ENCODE measurements around the gene HOXA6.

Gene HOXA6

DNA sequence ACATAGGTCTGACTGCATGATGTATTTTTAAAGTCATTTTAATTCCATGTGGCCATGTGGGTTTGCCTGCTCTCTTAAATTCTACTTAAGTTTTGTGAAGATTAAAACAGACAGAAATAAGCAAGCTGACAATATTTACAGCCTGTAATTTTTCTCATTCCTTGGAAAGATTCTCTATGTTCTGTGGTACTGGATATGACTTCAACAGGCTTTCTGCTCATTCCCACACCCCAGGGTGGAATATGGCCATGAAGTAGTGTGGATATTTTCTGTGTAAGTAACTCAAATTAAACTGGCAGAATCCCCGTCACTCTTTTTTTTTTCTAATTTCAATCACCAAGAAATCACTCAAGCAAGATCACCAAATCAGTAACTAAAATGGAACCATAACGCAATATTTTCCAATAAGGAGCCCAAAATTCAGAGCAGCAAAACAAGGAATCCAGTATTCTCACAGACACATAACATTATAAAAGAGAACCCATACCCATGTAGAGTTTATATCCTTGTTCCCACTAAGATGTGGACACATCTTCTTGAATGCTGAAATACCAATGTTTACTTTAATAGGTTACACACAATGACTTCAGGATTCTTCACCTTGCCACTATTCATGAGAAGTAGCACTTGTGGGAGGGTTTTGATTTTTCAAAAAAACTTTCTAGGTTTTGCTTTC is 9.8 kb downstream of the HOXA6 start:
- DNase-seq (ENCODE audit: low read depth in 2 of 2), result no peak

GRCh38 chr7:27134392-27134791 is 13.2 kb downstream of the HOXA6 start:
- DNase-seq (ENCODE audit: low read depth in 2 of 2), result no peak

- no peak for DNase-seq (ENCODE audit: low read depth in 2 of 2)
Measured at GRCh38 chr7:27133409-27134231, 14.0 kb downstream of the HOXA6 start.

- no peak for DNase-seq (ENCODE audit: low read depth in 2 of 2)
Measured at GRCh38 chr7:27132978-27133377, 14.6 kb downstream of the HOXA6 start.

DNA sequence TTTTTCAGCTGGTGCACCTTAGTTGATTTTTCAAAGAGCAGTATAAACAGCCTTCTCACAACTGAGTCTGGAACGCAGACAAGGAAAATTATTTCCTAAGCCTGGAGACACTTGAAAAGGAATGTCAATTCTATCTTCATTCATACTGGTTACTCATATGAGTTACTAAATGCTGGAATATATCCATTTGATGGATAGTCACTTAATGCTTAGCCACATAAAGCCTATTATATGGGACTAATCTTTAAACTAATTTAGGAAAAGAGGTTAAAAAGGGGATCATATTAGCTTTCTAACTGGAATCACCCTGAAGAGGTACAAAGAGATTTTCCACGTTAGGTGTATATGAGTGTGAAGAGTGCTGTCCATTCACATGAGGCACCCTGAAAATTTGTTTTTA is 15.4 kb downstream of the HOXA6 start:
- no peak for DNase-seq (ENCODE audit: low read depth in 2 of 2)

- no peak for DNase-seq (ENCODE audit: low read depth in 2 of 2)
Measured at GRCh38 chr7:27131390-27131819, 16.2 kb downstream of the HOXA6 start.

- peak; percentile 29 to 64 for DNase-seq (ENCODE audit: low read depth in 2 of 2)
Measured at GRCh38 chr7:27130540-27131389, 16.8 kb downstream of the HOXA6 start, which contains the start of gene HOXA4. HOXA4 (minus strand) TSS chr7:27130757; CDS start chr7:27130733, 24 bp downstream.

- DNase-seq (ENCODE audit: low read depth in 2 of 2), result no peak
Measured at GRCh38 chr7:27129729-27130539, 17.6 kb downstream of the HOXA6 start.

DNA sequence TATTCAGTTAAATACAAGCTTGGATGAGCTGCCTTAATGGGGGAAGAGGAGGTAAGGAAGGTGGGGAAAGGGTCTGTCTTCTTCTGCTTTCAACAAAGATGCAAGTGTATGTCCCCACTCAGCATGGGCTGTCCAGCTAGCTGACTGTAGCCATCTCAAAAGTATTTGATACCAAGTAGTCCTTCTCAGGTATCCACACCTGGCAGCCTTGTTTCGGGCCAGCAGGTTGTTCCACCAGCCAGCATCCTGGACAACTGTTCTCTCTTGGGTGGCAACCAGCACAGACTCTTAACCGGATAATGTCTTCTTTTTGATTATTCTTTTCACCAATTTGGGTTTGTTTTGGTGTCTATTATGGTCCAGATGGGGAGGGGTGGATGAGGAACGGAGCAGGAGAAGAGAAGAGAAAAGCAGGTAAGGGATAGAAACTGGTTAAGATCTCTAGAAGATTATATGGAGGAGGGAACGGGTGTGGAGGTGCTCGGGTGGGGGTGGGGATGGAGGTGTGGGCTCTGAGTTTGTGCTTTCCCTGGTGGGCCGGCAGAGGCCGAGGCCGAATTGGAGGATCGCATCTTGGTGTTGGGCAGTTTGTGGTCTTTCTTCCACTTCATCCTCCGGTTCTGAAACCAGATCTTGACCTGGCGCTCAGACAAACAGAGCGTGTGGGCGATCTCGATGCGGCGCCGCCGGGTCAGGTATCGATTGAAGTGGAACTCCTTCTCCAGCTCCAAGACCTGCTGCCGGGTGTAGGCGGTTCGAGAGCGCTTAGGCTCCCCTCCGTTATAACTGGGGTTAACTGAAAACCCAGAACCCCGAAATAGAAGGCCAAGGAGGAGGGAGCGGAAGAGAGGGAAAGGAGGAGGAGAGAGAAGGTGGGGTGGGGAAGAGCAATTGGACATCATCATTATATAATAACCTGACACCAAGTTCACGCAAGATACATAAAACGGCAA is 18.5 kb downstream of the HOXA6 start:
- no peak for DNase-seq (ENCODE audit: low read depth in 2 of 2)

DNA sequence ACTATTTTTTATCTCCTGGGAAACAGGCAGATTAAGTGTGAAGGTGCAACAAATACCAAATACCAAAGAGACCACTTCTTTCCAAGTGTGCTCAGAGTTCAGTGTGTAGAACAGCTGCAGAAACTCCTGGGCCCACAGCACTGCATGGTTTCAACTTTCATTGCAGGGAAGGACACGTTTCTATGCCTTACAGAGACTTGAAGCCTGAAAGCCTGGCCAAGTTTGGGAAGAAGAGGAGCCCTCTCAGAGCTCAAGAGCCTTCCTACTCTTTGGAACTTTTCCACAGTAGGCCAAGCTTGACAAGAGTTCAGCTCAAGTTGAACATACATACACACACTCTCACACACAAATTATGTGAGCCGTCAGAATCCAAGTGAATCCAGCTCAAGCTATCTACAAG is 19.5 kb downstream of the HOXA6 start:
- no peak for DNase-seq (ENCODE audit: low read depth in 2 of 2)

DNA sequence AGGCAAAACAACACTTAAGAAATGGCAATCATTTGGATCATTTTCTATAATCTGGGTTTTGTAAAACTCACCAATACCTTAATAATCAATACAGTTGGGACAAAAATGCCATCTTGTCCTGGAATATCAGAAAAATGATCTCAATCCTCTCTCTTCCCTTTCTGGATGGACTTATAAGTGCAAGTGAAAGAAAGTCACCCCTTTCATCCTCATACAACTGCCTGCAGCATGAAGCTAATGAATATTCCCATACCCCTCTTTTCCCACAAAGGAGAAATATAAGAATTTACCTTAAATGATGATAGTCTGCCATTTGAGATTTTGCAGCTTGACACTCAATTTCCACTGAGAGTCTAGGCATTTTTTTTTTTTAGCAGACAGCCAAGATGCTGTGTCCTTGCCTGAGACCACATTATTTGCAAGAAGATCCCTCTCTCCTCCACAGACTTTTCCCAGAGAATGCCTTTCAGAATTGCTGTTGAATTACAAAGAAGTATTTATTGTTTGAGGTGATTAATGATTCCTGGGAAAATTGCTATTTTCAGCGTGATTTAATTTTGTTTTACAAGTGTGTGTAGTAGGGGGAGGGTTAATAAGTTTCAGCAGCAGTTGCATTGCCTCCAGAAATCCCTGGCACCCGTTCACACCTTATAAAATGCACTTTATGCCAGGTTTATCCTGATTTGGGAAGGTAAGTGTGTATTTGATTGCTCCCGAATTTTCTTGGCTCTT is 20.8 kb downstream of the HOXA6 start:
- DNase-seq (ENCODE audit: low read depth in 2 of 2), result no peak

- no peak for DNase-seq (ENCODE audit: low read depth in 2 of 2)
Measured at GRCh38 chr7:27125986-27126394, 21.6 kb downstream of the HOXA6 start.

DNA sequence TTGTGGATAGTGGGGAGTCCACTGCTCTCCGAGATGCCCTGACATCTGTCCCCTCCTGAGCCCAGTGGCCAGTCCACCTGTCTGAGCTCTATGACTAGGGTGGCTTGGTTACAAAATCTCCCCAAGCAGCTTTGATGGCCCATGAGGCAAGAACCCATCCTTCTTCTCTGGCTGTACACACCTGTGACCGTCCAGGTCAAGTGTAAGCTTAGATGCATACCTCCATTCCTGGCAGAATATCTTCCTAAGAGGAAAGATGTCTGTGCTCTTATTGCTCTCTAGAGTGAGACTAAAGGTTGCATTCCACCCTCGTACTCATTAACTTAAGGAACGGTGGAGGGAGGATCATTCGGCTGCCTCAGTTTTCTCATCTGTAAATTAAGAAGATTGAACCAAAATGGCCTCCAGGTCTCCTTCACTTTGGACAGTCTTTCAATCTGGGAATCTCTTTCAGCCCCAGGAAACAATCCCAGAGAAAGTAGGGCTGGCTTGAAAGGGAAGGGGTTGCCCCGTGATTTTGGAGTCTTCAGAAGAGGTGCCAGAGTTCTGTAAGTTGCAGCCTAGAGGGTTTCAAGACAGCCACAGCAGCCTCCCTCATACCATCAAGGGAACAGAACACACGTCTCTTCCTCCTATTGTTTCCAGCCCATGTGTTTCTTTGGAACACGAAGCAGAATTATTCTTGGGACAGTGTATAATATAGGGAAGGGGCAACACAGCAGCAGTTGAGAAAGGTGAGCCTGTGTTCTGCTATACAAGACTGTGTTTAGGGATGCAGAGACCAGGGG is 22.5 kb downstream of the HOXA6 start:
- DNase-seq (ENCODE audit: low read depth in 2 of 2), result no peak

DNA sequence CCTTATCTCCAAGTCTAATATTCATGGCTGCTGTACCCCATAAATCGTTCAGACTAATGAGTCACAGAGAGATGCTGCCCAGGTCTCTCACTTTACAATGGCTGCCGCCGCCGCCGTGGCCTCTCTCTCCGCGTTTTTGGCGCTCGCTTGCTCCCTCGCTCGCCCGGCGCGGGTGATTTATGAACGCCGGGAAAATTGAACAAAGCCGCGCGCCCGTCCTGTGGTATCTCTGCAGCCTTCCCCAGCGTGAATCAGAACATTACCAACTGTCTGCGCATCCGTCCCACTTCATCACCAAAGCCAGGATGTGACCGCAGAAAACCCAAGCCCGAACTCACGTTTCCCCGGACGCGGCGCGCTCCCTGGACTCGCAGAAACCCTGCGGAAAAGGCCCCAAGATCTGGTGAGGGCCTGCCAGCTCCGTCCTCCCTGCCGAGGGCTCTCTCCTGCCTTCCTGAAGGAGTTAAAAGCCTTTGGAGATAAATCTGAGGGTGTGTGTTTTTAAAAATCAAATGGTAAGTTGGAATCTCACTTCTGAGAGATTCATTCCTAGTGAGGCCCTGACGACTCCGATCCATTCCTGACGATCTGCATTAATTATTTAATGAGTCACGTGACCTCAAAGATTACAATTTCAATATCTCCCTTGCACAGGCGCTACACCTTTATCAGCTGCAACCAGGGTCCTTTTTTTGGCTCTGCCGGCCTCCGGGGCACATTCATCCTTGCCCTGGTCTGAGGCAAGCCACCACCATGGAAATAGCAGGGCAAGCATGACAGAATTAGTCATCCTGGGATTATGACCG is 23.3 kb downstream of the HOXA6 start:
- no peak for DNase-seq (ENCODE audit: low read depth in 2 of 2)

GRCh38 chr7:27123477-27124053 is 24.0 kb downstream of the HOXA6 start:
- DNase-seq (ENCODE audit: low read depth in 2 of 2), result no peak

DNA sequence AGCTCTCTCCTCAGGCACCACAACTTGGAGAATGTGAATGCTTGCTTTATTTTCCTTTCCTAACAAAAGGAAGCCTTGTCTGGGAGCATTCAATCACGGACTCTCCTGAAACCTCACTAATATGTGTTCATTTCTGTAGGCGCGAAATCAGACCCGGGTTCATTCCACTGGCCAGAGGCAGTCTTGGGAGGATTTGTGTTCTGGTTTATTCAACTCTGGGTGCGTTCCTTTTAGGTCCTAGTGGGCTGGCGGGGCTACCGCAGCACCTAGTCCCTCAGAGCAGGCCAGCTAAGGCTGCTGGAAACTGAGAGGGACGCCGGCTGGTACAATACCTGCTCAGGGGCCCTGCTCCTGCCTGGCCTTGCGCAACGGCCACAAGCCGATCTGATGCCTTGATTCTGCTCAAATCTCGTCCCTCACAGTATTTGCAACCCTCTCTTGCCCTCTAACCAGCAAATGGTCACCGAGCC is 24.5 kb downstream of the HOXA6 start:
- DNase-seq (ENCODE audit: low read depth in 2 of 2), result no peak
